K562 (cell line): ENCODE measurements around the gene ATG4D. TPM values are rescaled to one million over a fixed set of nuclear protein-coding genes. Genes with fewer than 3 reads are reported as not detected.
A peak's percentile ranks its signal among the peaks of the same experiment; 100 is the strongest.

Experiments
- DDX20 ChIP-seq: fragments of 450-650 bp; IDR thresholded peaks from 2 replicates; pipeline ENCODE4 v1.6.1; 2016; ENCODE audit warnings: missing genetic modification characterization, low read depth, mild to moderate bottlenecking, missing compliant biosample characterization, moderate library complexity
- ELF2 ChIP-seq: fragments of 250-450 bp; sonication (Bioruptor Pico); IDR thresholded peaks from 2 replicates; pipeline ENCODE4 v1.5.0; 2021; ENCODE audit warnings: mild to moderate bottlenecking
- EWSR1 ChIP-seq: fragments of 450-650 bp; IDR thresholded peaks from 2 replicates; pipeline ENCODE4 v1.6.1; 2018; ENCODE audit warnings: borderline replicate concordance, mild to moderate bottlenecking, low read depth, moderate library complexity; ENCODE audit not compliant: partially characterized antibody
- FOXP1 ChIP-seq: sonication (generic); formaldehyde crosslinking; IDR thresholded peaks from 2 replicates; pipeline ENCODE4 v1.8.0; 2022; ENCODE audit warnings: mild to moderate bottlenecking, missing genetic modification reagents
- GMEB1 ChIP-seq: fragments of 250-450 bp; sonication (Bioruptor Pico); IDR thresholded peaks from 2 replicates; pipeline ENCODE4 v1.4.0; 2020; ENCODE audit warnings: mild to moderate bottlenecking
- MTF1 ChIP-seq: fragments of 250-450 bp; sonication (Bioruptor Pico); IDR thresholded peaks from 2 replicates; pipeline ENCODE4 v1.9.0; 2021; ENCODE audit warnings: moderate library complexity, mild to moderate bottlenecking, inconsistent platforms, borderline replicate concordance
- MYNN ChIP-seq, 2 experiments: sonication (generic); formaldehyde crosslinking in 1 of 2; IDR thresholded peaks; 2 replicates each; pipeline versions ENCODE4 v1.5.0 to v1.6.1; 2016 to 2020; ENCODE audit warnings: antibody characterized with exemption in 1 of 2, missing genetic modification reagents in 1 of 2
- NFE2L1 ChIP-seq: fragments of 450-650 bp; IDR thresholded peaks from 2 replicates; pipeline ENCODE4 v1.6.1; 2016; ENCODE audit warnings: missing genetic modification characterization, low read depth, mild to moderate bottlenecking, missing compliant biosample characterization, moderate library complexity, borderline replicate concordance
- NFIX ChIP-seq: fragments of 250-450 bp; sonication (Bioruptor Pico); IDR thresholded peaks from 2 replicates; pipeline ENCODE4 v1.4.0; 2020; ENCODE audit warnings: low read depth, mild to moderate bottlenecking, moderate library complexity
- PYGO2 ChIP-seq: fragments of 450-650 bp; IDR thresholded peaks from 2 replicates; pipeline ENCODE4 v1.6.1; 2016; ENCODE audit warnings: mild to moderate bottlenecking, missing genetic modification characterization, moderate library complexity, missing compliant biosample characterization
- RAD51 ChIP-seq: fragments of 450-650 bp; IDR thresholded peaks from 2 replicates; pipeline ENCODE4 v1.7.1; 2016; ENCODE audit warnings: low read depth, mild to moderate bottlenecking, borderline replicate concordance
- RBFOX2 ChIP-seq: fragments of 200-400 bp; formaldehyde crosslinking; IDR thresholded peaks from 2 replicates; pipeline ENCODE4 v1.6.1; 2017; ENCODE audit warnings: low read depth, mild to moderate bottlenecking, low read length, moderate library complexity
- RFX1 ChIP-seq: fragments of 450-650 bp; IDR thresholded peaks from 2 replicates; pipeline ENCODE4 v1.6.1; 2016; ENCODE audit warnings: mild to moderate bottlenecking, moderate library complexity
- SMARCC2 ChIP-seq: fragments of 450-650 bp; IDR thresholded peaks from 2 replicates; pipeline ENCODE4 v1.6.1; 2017; ENCODE audit warnings: antibody characterized with exemption, moderate library complexity, mild to moderate bottlenecking, low read depth
- SNIP1 ChIP-seq: fragments of 450-650 bp; IDR thresholded peaks from 2 replicates; pipeline ENCODE4 v1.7.1; 2017; ENCODE audit warnings: low read depth, mild to moderate bottlenecking
- U2AF2 ChIP-seq: fragments of 200-400 bp; formaldehyde crosslinking; optimal IDR thresholded peaks from 2 replicates; pipeline ENCODE3; 2017; ENCODE audit warnings: low read depth, mild to moderate bottlenecking, low read length
- VEZF1 ChIP-seq: fragments of 200-800 bp; sonication (Bioruptor generic); IDR thresholded peaks from 2 replicates; pipeline ENCODE4 v1.6.1; 2017; ENCODE audit warnings: missing genetic modification characterization, missing compliant biosample characterization
- WHSC1 ChIP-seq: IDR thresholded peaks from one replicate; pipeline ENCODE4 v1.6.1; 2012; ENCODE audit warnings: low read length, control low read depth, inconsistent platforms
- ZBTB34 ChIP-seq: fragments of 250-450 bp; sonication (Bioruptor Pico); IDR thresholded peaks from 2 replicates; pipeline ENCODE4 v1.8.0; 2021; ENCODE audit warnings: mild to moderate bottlenecking, moderate library complexity
- ZNF143 ChIP-seq: sonication (generic); formaldehyde crosslinking; IDR thresholded peaks from 2 replicates; pipeline ENCODE4 v1.9.0; 2022; ENCODE audit warnings: mild to moderate bottlenecking, missing genetic modification reagents
- ZNF707 ChIP-seq: fragments of 250-450 bp; sonication (Bioruptor Pico); conservative IDR thresholded peaks from 2 replicates; pipeline ENCODE4 v1.8.0; 2022; ENCODE audit warnings: inconsistent platforms, mild to moderate bottlenecking, moderate library complexity
- polyA plus RNA-seq, 8 experiments: library from polyadenylated mRNA; depleted of rRNA in 4 of 8; stranded (reverse) in 5 of 8; unstranded in 3 of 8; fragments of >200 nt; fragmentation: Nextera tagmentation in 2 of 8; fragmentation: Illumina TruSeq in 1 of 8; extraction: Ambion mirVana in 2 of 8; extraction: Trizol in 1 of 8; gene quantifications; 2 replicates each; pipeline versions ENCODE4 v1.2.1 to v1.2.3, GENCODE V29; 2011 to 2014; ENCODE audit warnings: inconsistent platforms in 1 of 8, missing spikeins in 1 of 8
- total RNA-seq, 7 experiments: library from RNA; depleted of rRNA in 6 of 7; stranded (reverse); fragments of >200 nt in 6 of 7; fragmentation: Illumina TruSeq in 2 of 7; extraction: Trizol in 2 of 7; gene quantifications; 2 replicates each; pipeline versions ENCODE4 v1.2.1 to v1.2.3, GENCODE V29; 2011 to 2021; ENCODE audit warnings: low replicate concordance in 1 of 7

Gene ATG4D
- total and polyA plus RNA-seq, 9 of the 15 experiments (the other 6 are each of a cell fraction or from before 2014, with no cell fraction given), result 0.51 to 66.1 (median 22.9) TPM

- TF ChIP-seq SNIP1 (no peak), MTF1 (CRISPR knock-in tag) (no peak), GMEB1 (CRISPR knock-in tag) (peak; percentile 72), WHSC1 (no peak), EWSR1 (no peak), RAD51 (no peak), PYGO2 (tag) (no peak), VEZF1 (peak; percentile 81), FOXP1 (CRISPR knock-in tag) (no peak), ZBTB34 (CRISPR knock-in tag) (no peak), NFIX (CRISPR knock-in tag) (no peak), U2AF2 (no peak), ZNF707 (CRISPR knock-in tag) (no peak), RBFOX2 (peak; percentile 91), DDX20 (tag) (no peak), RFX1 (no peak), ELF2 (CRISPR knock-in tag) (peak; percentile 56; the same call in 1 of the 2 replicates), SMARCC2 (no peak), NFE2L1 (no peak), MYNN (IDR thresholded peaks at IDR 0.05) (no peak), MYNN (CRISPR knock-in tag; IDR thresholded peaks at IDR 0.05) (no peak), ZNF143 (no peak)
Observed at GRCh38 chr19:10565567-10566407, 22.1 kb downstream of the ATG4D start, which contains the start of gene KRI1 (continued).
